Natural killer cell (primary cell): ENCODE measurements around the gene ATG101. TPM values are rescaled to one million over a fixed set of nuclear protein-coding genes. Genes with fewer than 3 reads are reported as not detected.

Source experiments
- ATAC-seq, 3 donors: fragments of 150-1000 bp in 2 of 3; fragments of 200-7000 bp in 1 of 3; cut with Tn5 transposase; 1 replicate in 1 of 3; 2 replicates in 2 of 3; pipeline ENCODE4 v1.10.0; 2021; ENCODE audit warnings: mild to moderate bottlenecking in 2 of 3, moderate library complexity in 2 of 3
- DNase-seq, 2 donors: peaks; one replicate each; pipeline versions ENCODE4 v3.0.0 to v3.0.0-alpha.2; 2013 to 2021; ENCODE audit warnings: mixed read lengths in 1 of 2
- H3K27ac ChIP-seq: one replicate; pipeline ENCODE4 v1.5.1; 2013; ENCODE audit warnings: mild to moderate bottlenecking, low read length
- H3K27me3 ChIP-seq: one replicate; pipeline ENCODE4 v1.6.1; 2013; ENCODE audit warnings: low read length; ENCODE audit not compliant: control insufficient read depth, insufficient read depth
- H3K36me3 ChIP-seq: one replicate; pipeline ENCODE4 v1.6.1; 2013; ENCODE audit warnings: low read length; ENCODE audit not compliant: control insufficient read depth, insufficient read depth
- H3K4me1 ChIP-seq: one replicate; pipeline ENCODE4 v1.6.1; 2013; ENCODE audit warnings: low read length; ENCODE audit not compliant: control insufficient read depth, insufficient read depth
- H3K4me3 ChIP-seq: one replicate; pipeline ENCODE4 v1.5.1; 2013; ENCODE audit warnings: low read length
- H3K9me3 ChIP-seq: one replicate; pipeline ENCODE4 v1.6.1; 2013; ENCODE audit warnings: low read length; ENCODE audit not compliant: control insufficient read depth, insufficient read depth
- H3K27ac Mint-ChIP-seq, 2 donors: one replicate each; pipeline ENCODE4 v1.8.0; 2022; ENCODE audit warnings: mild to moderate bottlenecking in 2 of 2, mixed read lengths in 2 of 2, moderate library complexity in 1 of 2
- H3K27me3 Mint-ChIP-seq, 2 donors: one replicate each; pipeline ENCODE4 v1.8.0; 2022; ENCODE audit warnings: low read depth in 2 of 2, mixed read lengths in 2 of 2
- H3K36me3 Mint-ChIP-seq: one replicate; pipeline ENCODE4 v1.8.0; 2022; ENCODE audit warnings: mixed read lengths
- H3K4me1 Mint-ChIP-seq, 2 donors: one replicate each; pipeline ENCODE4 v1.8.0; 2022; ENCODE audit warnings: mixed read lengths in 2 of 2
- H3K4me3 Mint-ChIP-seq: one replicate; pipeline ENCODE4 v1.8.0; 2022; ENCODE audit warnings: mild to moderate bottlenecking, moderate library complexity, mixed read lengths
- H3K9me3 Mint-ChIP-seq, 2 donors: one replicate each; pipeline ENCODE4 v1.8.0; 2022; ENCODE audit warnings: mixed read lengths in 2 of 2
- CTCF ChIP-seq: fragments of 200-600 bp; IDR thresholded peaks from one replicate; pipeline ENCODE4 v1.8.0; 2022; ENCODE audit warnings: antibody characterized with exemption
- WGBS: methylation state at CpG from one replicate; pipeline ENCODE4 v1.1.7; 2013; ENCODE audit warnings: missing lambda C conversion rate; ENCODE audit not compliant: insufficient coverage; 5-methylcytosine and 5-hydroxymethylcytosine counted together
- intact Hi-C: fragments of 100-400 bp; cut with micrococcal nuclease; formaldehyde crosslinking; loops from one replicate; pipeline ENCODE4 v1.14.2; 2022
- total RNA-seq, 4 donors: library from RNA; stranded (reverse); fragments of 120-200 nt in 1 of 4; gene quantifications; one replicate each; pipeline versions ENCODE4 v1.2.3 to v1.2.4, GENCODE V29; 2013 to 2022

ATG101 gene
- total RNA-seq, 3 donors from 2014 or later (not counting 1 experiment from before 2014, with no cell fraction given), result 18.6 to 32.8 (median 23.3) TPM

DNA sequence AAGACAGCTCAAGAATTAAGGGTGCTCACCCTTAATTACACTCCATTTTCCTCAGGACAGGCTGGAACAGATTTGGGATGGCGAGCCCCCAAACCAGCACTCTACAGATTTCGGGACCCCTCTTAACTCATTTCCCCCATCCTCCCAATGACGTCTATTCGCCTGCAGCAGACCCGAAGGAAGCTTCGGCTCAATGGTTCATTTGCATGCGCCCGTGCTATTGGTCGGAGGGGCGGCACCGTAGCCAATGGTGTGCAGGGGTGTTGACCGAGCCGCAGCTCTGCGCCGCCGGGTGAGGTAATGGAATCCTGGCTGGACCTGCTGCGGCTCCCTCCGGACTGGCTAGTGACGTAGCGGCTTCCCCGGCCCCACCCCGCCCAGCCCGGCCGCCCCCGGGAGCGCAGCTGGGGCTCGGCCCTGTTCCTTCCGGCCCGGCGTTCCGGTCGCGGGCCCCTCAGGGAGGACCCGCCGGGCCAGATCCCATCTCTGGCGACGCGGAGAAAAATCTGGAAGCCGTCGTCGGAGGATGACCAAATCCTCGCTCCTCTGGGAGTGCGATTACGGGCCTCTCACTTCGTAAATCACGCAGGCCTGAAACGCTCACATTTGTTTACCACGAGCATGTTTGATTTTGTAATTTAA, 36.9 kb upstream of the ATG101 start:
- peaks cover 38% of the 10 kb centered on the region for H3K4me1 ChIP-seq
- Mint-ChIP-seq H3K4me3 (peak overlapping the region; percentile 77), H3K4me1 (peaks cover 6 to 21% of the 10 kb centered on the region in 2 donors), H3K36me3 (no peaks in the 10 kb centered on the region), H3K27ac (peak overlapping the region; percentile 84 to 87), H3K27me3 (peaks cover 0 to 9% of the 10 kb centered on the region in 2 donors), H3K9me3 (no peaks in the 10 kb centered on the region)
- no peaks in the 10 kb centered on the region for H3K9me3 ChIP-seq
- DNase-seq, result peak; percentile 85 to 94
- under 1% methylated on average over 48 of the region's 48 CpGs for WGBS
- peaks cover 3% of the 10 kb centered on the region for H3K27me3 ChIP-seq
- no peaks in the 10 kb centered on the region for H3K36me3 ChIP-seq
- H3K27ac ChIP-seq, result peak overlapping the region; percentile 72
- ATAC-seq, result peak; percentile 82 to 94 (median 83)
- peak overlapping the region; percentile 26 for H3K4me3 ChIP-seq
- intact Hi-C loops, result no loop called here
- no peak for TF ChIP-seq CTCF

DNA sequence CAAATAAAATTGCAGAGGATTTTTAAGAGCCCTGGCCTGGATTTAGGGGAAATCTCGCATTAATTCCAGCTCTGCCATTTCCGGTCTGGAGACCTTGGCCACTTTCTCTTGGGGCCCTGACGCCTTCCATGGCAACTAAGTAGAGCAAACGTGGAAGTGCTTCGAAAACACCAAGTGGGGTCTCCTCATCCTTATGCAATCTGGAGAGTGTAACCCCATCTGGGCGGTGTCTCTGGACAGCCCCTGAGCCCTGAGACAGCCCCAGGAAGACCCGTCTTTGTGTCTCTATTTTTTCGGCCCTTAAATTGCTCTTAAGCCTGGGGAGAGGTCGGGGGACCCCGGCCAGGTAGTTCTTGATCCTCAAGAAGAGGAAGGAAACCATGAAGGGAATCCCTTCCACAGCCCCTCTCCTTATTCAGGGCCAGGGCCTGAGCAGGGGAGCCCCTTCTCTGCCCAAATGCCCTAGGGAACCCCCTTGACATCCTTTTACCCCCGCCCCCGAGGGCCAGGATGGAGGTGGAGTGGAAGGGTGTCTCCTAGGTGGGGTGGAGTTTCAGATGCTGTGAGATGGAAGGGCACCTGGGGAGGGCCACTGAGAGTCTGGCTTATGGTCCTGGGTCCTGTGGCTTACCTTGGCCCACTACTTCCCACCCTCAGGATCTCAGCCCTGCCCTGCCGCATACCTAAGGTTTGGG, 36.2 kb upstream of the ATG101 start:
- TF ChIP-seq CTCF, result no peak
- no peak for DNase-seq
- 43% methylated on average over 11 of the region's 13 CpGs for WGBS

DNA sequence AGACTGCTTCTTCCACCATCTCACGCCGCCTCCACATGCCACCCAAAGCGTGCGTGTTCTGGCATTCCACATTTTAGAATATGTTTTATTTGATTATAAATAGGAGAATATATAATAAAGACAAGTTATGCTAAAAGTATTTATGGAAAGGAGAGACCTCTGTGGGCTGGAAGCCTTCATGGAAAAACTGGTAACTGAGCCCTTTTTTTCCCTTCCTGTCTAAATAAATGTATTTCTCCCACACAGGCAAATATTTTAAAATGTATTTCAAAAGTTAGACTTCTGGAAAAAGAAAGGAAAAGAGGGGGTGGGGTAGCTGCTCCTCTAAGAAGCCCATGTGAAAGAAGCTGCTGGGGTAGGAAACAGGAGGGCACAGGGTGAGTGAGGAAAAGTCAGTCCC, 34.6 kb upstream of the ATG101 start:
- Mint-ChIP-seq H3K9me3 (no peaks in the 10 kb centered on the region), H3K4me1 (peaks cover 6 to 21% of the 10 kb centered on the region in 2 donors), H3K36me3 (no peaks in the 10 kb centered on the region), H3K27ac (peak overlapping the region; percentile 84 to 87), H3K4me3 (peak overlapping the region; percentile 35), H3K27me3 (peaks cover 0 to 11% of the 10 kb centered on the region in 2 donors)
- intact Hi-C loops, result no loop called here
- DNase-seq, result no peak
- no peak for ATAC-seq
- WGBS, result no CpG with 5 or more reads among the region's 4 CpGs
- H3K4me1 ChIP-seq, result peaks cover 38% of the 10 kb centered on the region
- H3K36me3 ChIP-seq, result no peaks in the 10 kb centered on the region
- no peak overlapping the region for H3K4me3 ChIP-seq
- H3K9me3 ChIP-seq, result no peaks in the 10 kb centered on the region
- no peak for TF ChIP-seq CTCF
- H3K27ac ChIP-seq, result no peak overlapping the region
- peaks cover 3% of the 10 kb centered on the region for H3K27me3 ChIP-seq

More for the DNA sequence above, 36.2 kb upstream of the ATG101 start:
- H3K4me3 Mint-ChIP-seq, result peak overlapping the region; percentile 77
- H3K9me3 Mint-ChIP-seq, result no peaks in the 10 kb centered on the region
- H3K36me3 ChIP-seq, result no peaks in the 10 kb centered on the region
- H3K36me3 Mint-ChIP-seq, result no peaks in the 10 kb centered on the region
- peaks cover 0 to 11% of the 10 kb centered on the region in 2 donors for H3K27me3 Mint-ChIP-seq
- intact Hi-C loops, result no loop called here
- peak overlapping the region; percentile 84 to 87 for H3K27ac Mint-ChIP-seq
- no peak for ATAC-seq
- peak overlapping the region; percentile 72 for H3K27ac ChIP-seq
- peaks cover 3% of the 10 kb centered on the region for H3K27me3 ChIP-seq
- H3K4me1 ChIP-seq, result peaks cover 38% of the 10 kb centered on the region
- no peaks in the 10 kb centered on the region for H3K9me3 ChIP-seq
- H3K4me1 Mint-ChIP-seq, result peaks cover 6 to 21% of the 10 kb centered on the region in 2 donors
- peak overlapping the region; percentile 26 for H3K4me3 ChIP-seq
